Liver (tissue), 9 donors: Measurements from ENCODE around the gene PDGFD. TPM values are rescaled to one million over a fixed set of nuclear protein-coding genes. Genes with fewer than 3 reads are reported as not detected.

ENCODE experiments used
- DNase-seq: peaks from one replicate; pipeline ENCODE4 v3.0.0-alpha.2; 2017; ENCODE audit warnings: low spot score
- H3K27ac ChIP-seq, 2 donors: one replicate each; pipeline ENCODE4 v1.7.0; 2013; ENCODE audit warnings: inconsistent platforms in 2 of 2, low read length in 2 of 2, control low read depth in 1 of 2, low read depth in 1 of 2, mild to moderate bottlenecking in 1 of 2
- H3K27me3 ChIP-seq, 4 donors: one replicate each; pipeline versions ENCODE4 v1.6.1 to v1.7.0; 2013; ENCODE audit warnings: low read length in 3 of 4, inconsistent platforms in 1 of 4, mild to moderate bottlenecking in 1 of 4, moderate library complexity in 1 of 4; ENCODE audit not compliant: control insufficient read depth in 4 of 4, insufficient read depth in 4 of 4
- H3K36me3 ChIP-seq, 4 donors: one replicate each; pipeline versions ENCODE4 v1.6.1 to v1.7.0; 2013; ENCODE audit warnings: low read length in 3 of 4, mild to moderate bottlenecking in 3 of 4, low read depth in 1 of 4, moderate library complexity in 1 of 4; ENCODE audit not compliant: control insufficient read depth in 4 of 4, insufficient read depth in 3 of 4
- H3K4me1 ChIP-seq, 4 donors: one replicate each; pipeline versions ENCODE4 v1.6.1 to v1.7.0; 2013; ENCODE audit warnings: low read length in 3 of 4, mild to moderate bottlenecking in 3 of 4, moderate library complexity in 1 of 4; ENCODE audit not compliant: control insufficient read depth in 4 of 4, insufficient read depth in 4 of 4
- H3K4me3 ChIP-seq, 3 donors: one replicate each; pipeline versions ENCODE4 v1.6.1 to v1.7.0; 2013; ENCODE audit warnings: low read length in 3 of 3, control low read depth in 1 of 3, low read depth in 1 of 3, mild to moderate bottlenecking in 1 of 3
- H3K9ac ChIP-seq, 2 donors: one replicate each; pipeline ENCODE4 v1.7.0; 2013; ENCODE audit warnings: low read length in 2 of 2, mild to moderate bottlenecking in 2 of 2, moderate library complexity in 2 of 2, control low read depth in 1 of 2, low read depth in 1 of 2
- H3K9me3 ChIP-seq, 4 donors: one replicate each; pipeline versions ENCODE4 v1.6.1 to v1.7.0; 2013; ENCODE audit warnings: low read length in 3 of 4; ENCODE audit not compliant: control insufficient read depth in 4 of 4
- EGR1 ChIP-seq, 2 donors: IDR thresholded peaks; 2 replicates each; pipeline ENCODE4 v1.6.1; 2016 to 2018; ENCODE audit warnings: antibody characterized with exemption in 2 of 2, low read depth in 2 of 2
- FOXA1 ChIP-seq: IDR thresholded peaks from 2 replicates; pipeline ENCODE4 v1.6.1; 2016; ENCODE audit warnings: antibody characterized with exemption
- FOXA2 ChIP-seq: IDR thresholded peaks from 2 replicates; pipeline ENCODE4 v1.6.1; 2016; ENCODE audit warnings: antibody characterized with exemption
- GABPA ChIP-seq, 2 donors: IDR thresholded peaks in 1 of 2; conservative IDR thresholded peaks in 1 of 2; 2 replicates each; pipeline ENCODE4 v1.6.1; 2016; ENCODE audit warnings: antibody characterized with exemption in 2 of 2, mild to moderate bottlenecking in 1 of 2, moderate library complexity in 1 of 2
- HNF4A ChIP-seq, 2 donors: conservative IDR thresholded peaks; 2 replicates each; pipeline ENCODE4 v1.6.1; 2016; ENCODE audit warnings: antibody characterized with exemption in 2 of 2, mild to moderate bottlenecking in 2 of 2
- HNF4G ChIP-seq: IDR thresholded peaks from 2 replicates; pipeline ENCODE4 v1.6.1; 2016; ENCODE audit warnings: antibody characterized with exemption
- NR2F2 ChIP-seq: IDR thresholded peaks from 2 replicates; pipeline ENCODE4 v1.6.1; 2016; ENCODE audit warnings: antibody characterized with exemption
- RAD21 ChIP-seq, 2 donors: IDR thresholded peaks; 2 replicates each; pipeline ENCODE4 v1.6.1; 2016; ENCODE audit warnings: antibody characterized with exemption in 2 of 2, mild to moderate bottlenecking in 2 of 2
- RXRA ChIP-seq, 2 donors: IDR thresholded peaks; 2 replicates each; pipeline ENCODE4 v1.6.1; 2017 to 2018; ENCODE audit warnings: antibody characterized with exemption in 2 of 2, mild to moderate bottlenecking in 1 of 2
- TAF1 ChIP-seq: conservative IDR thresholded peaks from 2 replicates; pipeline ENCODE4 v1.6.1; 2016; ENCODE audit warnings: antibody characterized with exemption, mild to moderate bottlenecking
- YY1 ChIP-seq: IDR thresholded peaks from 2 replicates; pipeline ENCODE4 v1.6.1; 2016; ENCODE audit warnings: antibody characterized with exemption, mild to moderate bottlenecking
- WGBS: extraction: QIAGEN DNeasy Blood & Tissue Kit; methylation state at CpG from one replicate; pipeline ENCODE4 v1.1.7; 2013; 5-methylcytosine and 5-hydroxymethylcytosine counted together
- polyA plus RNA-seq, 2 donors: library from polyadenylated mRNA; stranded (reverse) in 1 of 2; unstranded in 1 of 2; fragments of 200-250 nt in 1 of 2; fragments of >200 nt in 1 of 2; fragmentation: Nextera tagmentation in 1 of 2; extraction: Ambion mirVana in 1 of 2; gene quantifications; one replicate each; pipeline versions ENCODE4 v1.2.1 to v1.2.3, GENCODE V29; 2013 to 2015
- total RNA-seq, 2 donors: library from RNA; depleted of rRNA; stranded (reverse); fragments of >200 nt; gene quantifications; one replicate each; pipeline ENCODE4 v1.2.3, GENCODE V29; 2014
- TF ChIP-seq, protein P1 (sequence below): IDR thresholded peaks from 2 replicates; pipeline ENCODE4 v1.6.1; 2016; ENCODE audit warnings: antibody characterized with exemption
- TF ChIP-seq, protein P2 (sequence below): IDR thresholded peaks from 2 replicates; pipeline ENCODE4 v1.6.1; 2016; ENCODE audit warnings: antibody characterized with exemption, mild to moderate bottlenecking
- TF ChIP-seq, protein P3 (sequence below): IDR thresholded peaks from 2 replicates; pipeline ENCODE4 v1.6.1; 2016; ENCODE audit warnings: antibody characterized with exemption
- TF ChIP-seq, protein P4 (sequence below): IDR thresholded peaks from 2 replicates; pipeline ENCODE4 v1.6.1; 2016; ENCODE audit warnings: antibody characterized with exemption
- TF ChIP-seq, protein P5 (sequence below): fragments of 150-350 bp; IDR thresholded peaks from 2 replicates; pipeline ENCODE4 v1.5.1; 2017; ENCODE audit warnings: improper control_type of control experiment, low read depth, low read length; ENCODE audit not compliant: missing input control
- donor health status: healthy.
- donor health status: healthy.
- donor health status: healthy.
- donor health status: healthy.
- donor health status: healthy.

The PDGFD gene
- total and polyA plus RNA-seq, 4 donors, result 1.0 to 3.3 (median 2.1) TPM

DNA sequence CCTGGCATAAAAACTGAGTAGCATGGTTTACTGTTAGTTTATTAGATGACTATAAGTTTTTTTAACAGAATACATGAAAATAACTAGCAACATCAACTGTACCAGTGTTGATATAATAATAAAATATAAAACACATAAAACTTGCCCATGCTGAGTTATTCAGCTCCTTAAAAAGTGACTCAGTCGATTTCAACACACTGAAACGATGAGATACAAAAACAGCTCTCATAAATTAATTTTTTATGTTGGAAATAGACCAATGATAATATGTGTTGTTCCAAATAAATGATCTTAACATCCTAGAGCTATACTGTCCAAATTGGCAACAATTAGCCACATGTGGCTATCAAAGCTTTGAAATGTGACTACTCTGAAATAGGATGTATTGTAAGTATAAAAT lies 15.9 kb downstream of the PDGFD start:
- TF ChIP-seq, protein P1, sequence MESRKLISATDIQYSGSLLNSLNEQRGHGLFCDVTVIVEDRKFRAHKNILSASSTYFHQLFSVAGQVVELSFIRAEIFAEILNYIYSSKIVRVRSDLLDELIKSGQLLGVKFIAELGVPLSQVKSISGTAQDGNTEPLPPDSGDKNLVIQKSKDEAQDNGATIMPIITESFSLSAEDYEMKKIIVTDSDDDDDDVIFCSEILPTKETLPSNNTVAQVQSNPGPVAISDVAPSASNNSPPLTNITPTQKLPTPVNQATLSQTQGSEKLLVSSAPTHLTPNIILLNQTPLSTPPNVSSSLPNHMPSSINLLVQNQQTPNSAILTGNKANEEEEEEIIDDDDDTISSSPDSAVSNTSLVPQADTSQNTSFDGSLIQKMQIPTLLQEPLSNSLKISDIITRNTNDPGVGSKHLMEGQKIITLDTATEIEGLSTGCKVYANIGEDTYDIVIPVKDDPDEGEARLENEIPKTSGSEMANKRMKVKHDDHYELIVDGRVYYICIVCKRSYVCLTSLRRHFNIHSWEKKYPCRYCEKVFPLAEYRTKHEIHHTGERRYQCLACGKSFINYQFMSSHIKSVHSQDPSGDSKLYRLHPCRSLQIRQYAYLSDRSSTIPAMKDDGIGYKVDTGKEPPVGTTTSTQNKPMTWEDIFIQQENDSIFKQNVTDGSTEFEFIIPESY, result no peak
- TF ChIP-seq, protein P2, sequence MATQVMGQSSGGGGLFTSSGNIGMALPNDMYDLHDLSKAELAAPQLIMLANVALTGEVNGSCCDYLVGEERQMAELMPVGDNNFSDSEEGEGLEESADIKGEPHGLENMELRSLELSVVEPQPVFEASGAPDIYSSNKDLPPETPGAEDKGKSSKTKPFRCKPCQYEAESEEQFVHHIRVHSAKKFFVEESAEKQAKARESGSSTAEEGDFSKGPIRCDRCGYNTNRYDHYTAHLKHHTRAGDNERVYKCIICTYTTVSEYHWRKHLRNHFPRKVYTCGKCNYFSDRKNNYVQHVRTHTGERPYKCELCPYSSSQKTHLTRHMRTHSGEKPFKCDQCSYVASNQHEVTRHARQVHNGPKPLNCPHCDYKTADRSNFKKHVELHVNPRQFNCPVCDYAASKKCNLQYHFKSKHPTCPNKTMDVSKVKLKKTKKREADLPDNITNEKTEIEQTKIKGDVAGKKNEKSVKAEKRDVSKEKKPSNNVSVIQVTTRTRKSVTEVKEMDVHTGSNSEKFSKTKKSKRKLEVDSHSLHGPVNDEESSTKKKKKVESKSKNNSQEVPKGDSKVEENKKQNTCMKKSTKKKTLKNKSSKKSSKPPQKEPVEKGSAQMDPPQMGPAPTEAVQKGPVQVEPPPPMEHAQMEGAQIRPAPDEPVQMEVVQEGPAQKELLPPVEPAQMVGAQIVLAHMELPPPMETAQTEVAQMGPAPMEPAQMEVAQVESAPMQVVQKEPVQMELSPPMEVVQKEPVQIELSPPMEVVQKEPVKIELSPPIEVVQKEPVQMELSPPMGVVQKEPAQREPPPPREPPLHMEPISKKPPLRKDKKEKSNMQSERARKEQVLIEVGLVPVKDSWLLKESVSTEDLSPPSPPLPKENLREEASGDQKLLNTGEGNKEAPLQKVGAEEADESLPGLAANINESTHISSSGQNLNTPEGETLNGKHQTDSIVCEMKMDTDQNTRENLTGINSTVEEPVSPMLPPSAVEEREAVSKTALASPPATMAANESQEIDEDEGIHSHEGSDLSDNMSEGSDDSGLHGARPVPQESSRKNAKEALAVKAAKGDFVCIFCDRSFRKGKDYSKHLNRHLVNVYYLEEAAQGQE, result no peak
- TF ChIP-seq YY1, result no peak
- no peak for TF ChIP-seq TAF1
- no peak for TF ChIP-seq HNF4G
- no peak for TF ChIP-seq RXRA (IDR thresholded peaks at IDR 0.05)
- TF ChIP-seq HNF4A (conservative IDR thresholded peaks at IDR 0.05), result no peak
- TF ChIP-seq FOXA1, result no peak
- Histone ChIP-seq H3K27ac (no peak overlapping the region), H3K9ac (no peak overlapping the region), H3K9me3 (no peaks in the 10 kb centered on the region), H3K4me3 (no peak overlapping the region), H3K4me1 (no peaks in the 10 kb centered on the region), H3K36me3 (no peaks in the 10 kb centered on the region), H3K27me3 (no peaks in the 10 kb centered on the region)
- 79% methylated on average over 2 of the region's 2 CpGs for WGBS
- no peak for DNase-seq

DNA sequence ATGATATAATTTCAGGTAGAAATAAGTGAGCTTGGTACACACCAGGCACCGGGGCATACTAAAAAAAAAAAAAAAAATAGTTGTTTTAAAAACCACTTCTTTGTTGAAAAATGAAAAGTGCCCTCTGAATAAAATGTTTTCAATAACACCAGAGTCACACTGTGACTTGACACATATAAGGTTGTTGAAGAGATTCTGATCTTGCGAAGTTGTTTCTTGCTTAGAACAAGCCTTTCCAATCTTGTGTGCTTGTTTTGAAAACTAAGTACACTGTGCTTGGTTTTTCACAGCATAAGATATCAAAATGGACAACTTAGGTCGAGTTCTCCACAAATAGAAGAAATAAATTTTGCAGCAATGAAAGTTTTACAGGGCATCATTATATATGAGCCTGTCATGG lies 17.0 kb downstream of the PDGFD start:
- Histone ChIP-seq H3K36me3 (no peaks in the 10 kb centered on the region), H3K27me3 (no peaks in the 10 kb centered on the region), H3K9ac (no peak overlapping the region), H3K27ac (no peak overlapping the region), H3K4me1 (no peaks in the 10 kb centered on the region), H3K4me3 (no peak overlapping the region), H3K9me3 (no peaks in the 10 kb centered on the region)
- TF ChIP-seq TAF1, result no peak
- TF ChIP-seq GABPA (IDR thresholded peaks at IDR 0.05 in 1 of 2, conservative IDR thresholded peaks at IDR 0.05 in 1 of 2), result no peak
- TF ChIP-seq HNF4G, result no peak
- no peak for TF ChIP-seq EGR1 (IDR thresholded peaks at IDR 0.05; ENCODE audit: low read depth in 2 of 2)
- TF ChIP-seq, protein P3, sequence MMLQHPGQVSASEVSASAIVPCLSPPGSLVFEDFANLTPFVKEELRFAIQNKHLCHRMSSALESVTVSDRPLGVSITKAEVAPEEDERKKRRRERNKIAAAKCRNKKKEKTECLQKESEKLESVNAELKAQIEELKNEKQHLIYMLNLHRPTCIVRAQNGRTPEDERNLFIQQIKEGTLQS, result no peak
- TF ChIP-seq FOXA2, result no peak
- TF ChIP-seq YY1, result no peak
- no peak for TF ChIP-seq HNF4A (conservative IDR thresholded peaks at IDR 0.05)
- TF ChIP-seq RAD21 (IDR thresholded peaks at IDR 0.05), result no peak
- WGBS, result 70% methylated on average over 3 of the region's 3 CpGs
- DNase-seq, result no peak

DNA sequence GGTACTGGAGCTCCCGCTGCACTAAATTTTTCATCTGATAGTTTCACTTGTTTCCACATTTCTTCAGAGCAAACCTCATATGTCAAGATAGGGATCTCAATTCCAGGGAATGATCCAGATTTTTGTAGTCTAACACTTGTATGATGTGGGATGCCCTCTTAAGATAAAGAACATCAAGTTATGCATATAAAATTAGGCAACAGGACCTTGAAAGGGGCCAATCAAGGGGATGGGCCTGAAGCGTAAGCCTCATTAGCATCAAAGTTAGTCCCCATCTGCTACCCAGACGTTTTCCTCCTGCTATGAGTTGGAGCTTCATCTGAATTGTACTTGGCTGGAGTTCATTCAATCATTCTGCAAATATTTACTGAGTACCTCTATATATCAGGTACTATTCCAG lies 17.5 kb downstream of the PDGFD start:
- Histone ChIP-seq H3K4me3 (no peak overlapping the region), H3K27me3 (no peaks in the 10 kb centered on the region), H3K27ac (no peak overlapping the region), H3K9ac (no peak overlapping the region), H3K36me3 (no peaks in the 10 kb centered on the region), H3K9me3 (no peaks in the 10 kb centered on the region), H3K4me1 (no peaks in the 10 kb centered on the region)
- WGBS, result 67% methylated on average over 3 of the region's 3 CpGs
- TF ChIP-seq, protein P2, result no peak
- TF ChIP-seq TAF1, result no peak
- TF ChIP-seq NR2F2, result no peak
- TF ChIP-seq HNF4A (conservative IDR thresholded peaks at IDR 0.05), result no peak
- TF ChIP-seq, protein P4, sequence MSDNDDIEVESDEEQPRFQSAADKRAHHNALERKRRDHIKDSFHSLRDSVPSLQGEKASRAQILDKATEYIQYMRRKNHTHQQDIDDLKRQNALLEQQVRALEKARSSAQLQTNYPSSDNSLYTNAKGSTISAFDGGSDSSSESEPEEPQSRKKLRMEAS, result no peak
- TF ChIP-seq HNF4G, result no peak
- TF ChIP-seq, protein P5, sequence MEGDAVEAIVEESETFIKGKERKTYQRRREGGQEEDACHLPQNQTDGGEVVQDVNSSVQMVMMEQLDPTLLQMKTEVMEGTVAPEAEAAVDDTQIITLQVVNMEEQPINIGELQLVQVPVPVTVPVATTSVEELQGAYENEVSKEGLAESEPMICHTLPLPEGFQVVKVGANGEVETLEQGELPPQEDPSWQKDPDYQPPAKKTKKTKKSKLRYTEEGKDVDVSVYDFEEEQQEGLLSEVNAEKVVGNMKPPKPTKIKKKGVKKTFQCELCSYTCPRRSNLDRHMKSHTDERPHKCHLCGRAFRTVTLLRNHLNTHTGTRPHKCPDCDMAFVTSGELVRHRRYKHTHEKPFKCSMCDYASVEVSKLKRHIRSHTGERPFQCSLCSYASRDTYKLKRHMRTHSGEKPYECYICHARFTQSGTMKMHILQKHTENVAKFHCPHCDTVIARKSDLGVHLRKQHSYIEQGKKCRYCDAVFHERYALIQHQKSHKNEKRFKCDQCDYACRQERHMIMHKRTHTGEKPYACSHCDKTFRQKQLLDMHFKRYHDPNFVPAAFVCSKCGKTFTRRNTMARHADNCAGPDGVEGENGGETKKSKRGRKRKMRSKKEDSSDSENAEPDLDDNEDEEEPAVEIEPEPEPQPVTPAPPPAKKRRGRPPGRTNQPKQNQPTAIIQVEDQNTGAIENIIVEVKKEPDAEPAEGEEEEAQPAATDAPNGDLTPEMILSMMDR, result no peak
- TF ChIP-seq, protein P3, result no peak
- DNase-seq, result no peak
